Neutrophil (primary cell): ENCODE results near the gene DRC7.
"Not testable (repeated sequence)": the region's sequence is repeated elsewhere in the genome, so short reads cannot be mapped to it uniquely, and the experiment has no call there.

Source experiments
- H3K27ac ChIP-seq: fragments of 200-600 bp; sonication (generic); 2 replicates; pipeline ENCODE4 v1.5.1; 2016; ENCODE audit warnings: mild to moderate bottlenecking, moderate library complexity
- H3K27me3 ChIP-seq: fragments of 200-600 bp; sonication (generic); 2 replicates; pipeline ENCODE4 v1.6.0; 2016; ENCODE audit warnings: mild to moderate bottlenecking
- H3K36me3 ChIP-seq: fragments of 200-600 bp; sonication (generic); 2 replicates; pipeline ENCODE4 v1.5.1; 2017
- H3K4me1 ChIP-seq, 2 experiments: fragments of 200-600 bp in 1 of 2; sonication (generic) in 1 of 2; 1 replicate in 1 of 2; 2 replicates in 1 of 2; pipeline versions ENCODE4 v1.5.1 to v1.6.1; 2013 to 2016; ENCODE audit warnings: low read depth in 1 of 2, low read length in 1 of 2, mild to moderate bottlenecking in 1 of 2, moderate library complexity in 1 of 2; ENCODE audit not compliant: control insufficient read depth in 1 of 2, insufficient read depth in 1 of 2
- H3K4me3 ChIP-seq, 2 experiments: fragments of 200-600 bp in 1 of 2; sonication (generic) in 1 of 2; 1 replicate in 1 of 2; 2 replicates in 1 of 2; pipeline ENCODE4 v1.5.1; 2013 to 2016; ENCODE audit warnings: low read depth in 1 of 2, low read length in 1 of 2, mild to moderate bottlenecking in 1 of 2, moderate library complexity in 1 of 2
- H3K9me3 ChIP-seq: fragments of 200-600 bp; sonication (generic); 2 replicates; pipeline ENCODE4 v1.5.1; 2016
- TF ChIP-seq, protein P1 (sequence below): fragments of 200-600 bp; sonication (generic); IDR thresholded peaks from 2 replicates; pipeline ENCODE4 v1.5.1; 2016; ENCODE audit warnings: antibody characterized with exemption

DRC7 gene

DNA sequence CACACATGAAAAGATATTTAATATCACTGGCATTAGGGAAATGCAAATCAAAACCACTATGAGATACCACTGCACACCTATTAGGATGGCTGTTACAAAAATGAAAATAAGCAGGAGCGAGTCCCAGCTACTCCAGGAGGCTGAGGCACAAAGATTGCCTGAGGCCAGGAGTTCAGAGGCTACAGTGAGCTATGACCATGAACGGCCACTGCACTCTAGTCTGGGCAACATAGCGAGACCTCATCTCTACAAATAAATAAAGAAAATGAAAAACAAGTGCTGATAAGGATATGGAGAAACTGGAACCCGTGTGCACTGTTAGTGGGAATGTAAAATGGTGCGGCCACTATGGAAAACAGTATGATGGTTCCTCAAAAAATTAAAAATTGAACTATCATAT is 84.1 kb downstream of the DRC7 start:
- Histone ChIP-seq H3K27ac (no peak overlapping the region), H3K4me3 (no peak overlapping the region), H3K36me3 (no peaks in the 10 kb centered on the region), H3K27me3 (no peaks in the 10 kb centered on the region), H3K4me1 (no peaks in the 10 kb centered on the region), H3K9me3 (no peaks in the 10 kb centered on the region)
- TF ChIP-seq, protein P1, sequence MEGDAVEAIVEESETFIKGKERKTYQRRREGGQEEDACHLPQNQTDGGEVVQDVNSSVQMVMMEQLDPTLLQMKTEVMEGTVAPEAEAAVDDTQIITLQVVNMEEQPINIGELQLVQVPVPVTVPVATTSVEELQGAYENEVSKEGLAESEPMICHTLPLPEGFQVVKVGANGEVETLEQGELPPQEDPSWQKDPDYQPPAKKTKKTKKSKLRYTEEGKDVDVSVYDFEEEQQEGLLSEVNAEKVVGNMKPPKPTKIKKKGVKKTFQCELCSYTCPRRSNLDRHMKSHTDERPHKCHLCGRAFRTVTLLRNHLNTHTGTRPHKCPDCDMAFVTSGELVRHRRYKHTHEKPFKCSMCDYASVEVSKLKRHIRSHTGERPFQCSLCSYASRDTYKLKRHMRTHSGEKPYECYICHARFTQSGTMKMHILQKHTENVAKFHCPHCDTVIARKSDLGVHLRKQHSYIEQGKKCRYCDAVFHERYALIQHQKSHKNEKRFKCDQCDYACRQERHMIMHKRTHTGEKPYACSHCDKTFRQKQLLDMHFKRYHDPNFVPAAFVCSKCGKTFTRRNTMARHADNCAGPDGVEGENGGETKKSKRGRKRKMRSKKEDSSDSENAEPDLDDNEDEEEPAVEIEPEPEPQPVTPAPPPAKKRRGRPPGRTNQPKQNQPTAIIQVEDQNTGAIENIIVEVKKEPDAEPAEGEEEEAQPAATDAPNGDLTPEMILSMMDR: no peak

DNA sequence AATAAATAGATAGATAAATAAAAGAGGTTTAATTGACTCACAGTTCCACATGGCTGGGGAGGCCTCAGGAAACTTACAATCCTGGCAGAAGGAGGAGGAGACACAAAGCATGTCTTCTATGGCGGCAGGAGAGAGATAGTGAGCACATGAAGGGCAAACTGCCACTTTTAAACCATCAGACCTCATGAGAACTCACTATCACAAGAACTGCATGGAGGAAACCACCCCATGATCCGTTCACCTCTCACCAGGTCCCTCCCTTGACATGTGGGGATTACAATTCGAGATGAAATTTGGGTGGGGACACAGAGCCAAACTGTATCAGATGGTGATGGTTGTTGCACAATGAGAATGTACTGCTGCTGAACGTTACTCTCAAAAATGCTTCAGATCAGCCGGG is 85.2 kb downstream of the DRC7 start:
- not testable (repeated sequence) for H3K27me3 ChIP-seq, H3K4me1 ChIP-seq, H3K27ac ChIP-seq, H3K9me3 ChIP-seq, H3K36me3 ChIP-seq, H3K4me3 ChIP-seq

DNA sequence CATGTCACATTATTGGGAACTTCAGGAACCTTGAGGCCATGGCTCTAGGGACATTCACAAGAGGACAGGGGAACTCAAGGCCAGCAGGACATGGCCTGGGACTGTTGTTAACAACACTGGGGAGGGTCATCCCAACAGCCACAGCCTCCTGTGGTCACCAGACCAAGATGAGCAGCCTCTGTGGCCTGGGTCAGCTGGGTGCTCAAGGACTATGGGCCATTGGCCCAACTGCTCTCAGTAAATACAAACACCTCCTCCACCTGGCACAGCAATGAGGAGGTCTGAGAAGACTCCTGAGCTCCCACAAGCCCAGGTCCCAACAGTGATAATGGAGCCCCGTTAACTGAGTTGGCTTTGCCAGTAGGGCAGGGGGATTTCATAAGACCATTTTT is 86.7 kb downstream of the DRC7 start:
- Histone ChIP-seq H3K4me3 (no peak overlapping the region), H3K4me1 (no peaks in the 10 kb centered on the region), H3K36me3 (no peaks in the 10 kb centered on the region), H3K27ac (no peak overlapping the region), H3K9me3 (no peaks in the 10 kb centered on the region), H3K27me3 (no peaks in the 10 kb centered on the region)
- TF ChIP-seq, protein P1: no peak
